ENCODE data around the gene MAGOH. TPM values are rescaled to one million over a fixed set of nuclear protein-coding genes. Genes with fewer than 3 reads are reported as not detected.
"Not testable (repeated sequence)": the region's sequence is repeated elsewhere in the genome, so short reads cannot be mapped to it uniquely, and the experiment has no call there.

The MAGOH gene
- polyA plus RNA-seq, 1 of the 3 experiments (the other 2 are of a cell fraction), result 26.5 TPM

GRCh38 chr1:53186533-53186932 lies 51.8 kb downstream of the MAGOH start:
- Histone ChIP-seq H4K20me1 (ENCODE audit: insufficient read depth) (no peaks in the 10 kb centered on the region), H2AFZ (ENCODE audit: low read depth) (peak overlapping the region; percentile 53; the same call in 1 of the 2 replicates), H3K27me3 (ENCODE audit: insufficient read depth) (no peaks in the 10 kb centered on the region), H3K9me2 (no peaks in the 10 kb centered on the region), H3F3A (replicated peaks; ENCODE audit: insufficient read depth) (no peaks in the 10 kb centered on the region), H3K4me3 (ENCODE audit: low read depth in 2 of 2, low read length in 1 of 2) (no peak overlapping the region), H3K4me1 (ENCODE audit: control insufficient read depth in 1 of 2, insufficient read depth in 2 of 2, low read depth in 1 of 2, low read length in 1 of 2) (peaks cover 0 to 2% of the 10 kb centered on the region in 2 experiments; a peak in 1 of 4 replicates), H3K79me2 (ENCODE audit: insufficient read depth) (no peaks in the 10 kb centered on the region), H3K4me2 (no peak overlapping the region), H3K36me3 (replicated peaks in 1 of 2; ENCODE audit: control insufficient read depth in 1 of 2, insufficient read depth in 2 of 2, low read length in 1 of 2) (no peaks in the 10 kb centered on the region), H3K27ac (ENCODE audit: low read depth in 2 of 2, low read length in 1 of 2) (no peak overlapping the region), H3K9ac (no peak overlapping the region), H3K9me3 (no peaks in the 10 kb centered on the region)
- 50% methylated on average over 3 of the region's 3 CpGs for WGBS (ENCODE audit: low lambda C conversion rate)
- POLR2A ChIA-PET, result no interaction called here
- no peak for DNase-seq
- CTCF ChIA-PET, result interaction anchor here (0.7 to 9.7 kb wide), 9 partner anchors 9 to 284 kb away, joined by 3 to 65 read pairs (median 4); partner anchors contain the start of genes CPT2 and PODN
- TF ChIP-seq NFIC (IDR thresholded peaks at IDR 0.05; ENCODE audit: borderline replicate concordance) (no peak), FOSL2 (IDR thresholded peaks at IDR 0.05; ENCODE audit: borderline replicate concordance, low read depth) (no peak), NRF1 (IDR thresholded peaks at IDR 0.05; ENCODE audit: low read depth, low read length) (no peak), RAD21 (IDR thresholded peaks at IDR 0.05; ENCODE audit: low read length) (no peak), CTCF (IDR thresholded peaks at IDR 0.05) (no peak), ZBTB33 (IDR thresholded peaks at IDR 0.05; ENCODE audit: borderline replicate concordance, low read depth) (no peak), POLR2AphosphoS5 (IDR thresholded peaks at IDR 0.05; ENCODE audit: low read depth, low read length) (no peak), IRF3 (IDR thresholded peaks at IDR 0.05; ENCODE audit: low read depth, low read length) (no peak), TEAD4 (IDR thresholded peaks at IDR 0.05; ENCODE audit: borderline replicate concordance, insufficient read depth) (no peak), RFX5 (IDR thresholded peaks at IDR 0.05; ENCODE audit: low read length) (no peak), EP300 (IDR thresholded peaks at IDR 0.05; ENCODE audit: borderline replicate concordance in 1 of 2, low read depth in 1 of 2, low read length in 1 of 2) (no peak), FOXJ3 (CRISPR knock-in tag; IDR thresholded peaks at IDR 0.05) (no peak), TAF1 (IDR thresholded peaks at IDR 0.05; ENCODE audit: borderline replicate concordance, low read depth, low read length) (no peak), MEF2A (IDR thresholded peaks at IDR 0.05; ENCODE audit: borderline replicate concordance, low read depth) (no peak), JUND (IDR thresholded peaks at IDR 0.05) (no peak), RXRA (IDR thresholded peaks at IDR 0.05; ENCODE audit: borderline replicate concordance, low read depth) (no peak), SMC3 (IDR thresholded peaks at IDR 0.05; ENCODE audit: low read depth, low read length) (no peak), ELF1 (IDR thresholded peaks at IDR 0.05) (no peak)

GRCh38 chr1:53185955-53186297 lies 52.4 kb downstream of the MAGOH start:
- H2AFZ ChIP-seq (ENCODE audit: low read depth); H3K9ac ChIP-seq; POLR2A ChIA-PET; DNase-seq; H3F3A ChIP-seq (replicated peaks; ENCODE audit: insufficient read depth); H3K9me2 ChIP-seq; H3K36me3 ChIP-seq (replicated peaks in 1 of 2; ENCODE audit: control insufficient read depth in 1 of 2, insufficient read depth in 2 of 2, low read length in 1 of 2); H3K79me2 ChIP-seq (ENCODE audit: insufficient read depth); H3K4me2 ChIP-seq; H3K9me3 ChIP-seq; H3K4me1 ChIP-seq (ENCODE audit: control insufficient read depth in 1 of 2, insufficient read depth in 2 of 2, low read depth in 1 of 2, low read length in 1 of 2); H3K27ac ChIP-seq (ENCODE audit: low read depth in 2 of 2, low read length in 1 of 2); H3K27me3 ChIP-seq (ENCODE audit: insufficient read depth); H4K20me1 ChIP-seq (ENCODE audit: insufficient read depth): not testable (repeated sequence)
- peak overlapping the region in 1 of 2 experiments; percentile 38; a peak in 1 of 4 replicates for H3K4me3 ChIP-seq (ENCODE audit: low read depth in 2 of 2, low read length in 1 of 2)
- 61% methylated on average over 2 of the region's 2 CpGs for WGBS (ENCODE audit: low lambda C conversion rate)
- CTCF ChIA-PET, result interaction anchor here (0.6 to 9.7 kb wide), 15 partner anchors 10 to 331 kb away, joined by 3 to 65 read pairs (median 3); partner anchors contain the start of genes CPT2 and PODN
